ENCODE data around the gene SH3TC2. TPM values are rescaled to one million over a fixed set of nuclear protein-coding genes. Genes with fewer than 3 reads are reported as not detected.

SH3TC2 gene
- total RNA-seq, 4 donors from 2014 or later = 0.29 to 3.5 (median 2.1) TPM

DNA sequence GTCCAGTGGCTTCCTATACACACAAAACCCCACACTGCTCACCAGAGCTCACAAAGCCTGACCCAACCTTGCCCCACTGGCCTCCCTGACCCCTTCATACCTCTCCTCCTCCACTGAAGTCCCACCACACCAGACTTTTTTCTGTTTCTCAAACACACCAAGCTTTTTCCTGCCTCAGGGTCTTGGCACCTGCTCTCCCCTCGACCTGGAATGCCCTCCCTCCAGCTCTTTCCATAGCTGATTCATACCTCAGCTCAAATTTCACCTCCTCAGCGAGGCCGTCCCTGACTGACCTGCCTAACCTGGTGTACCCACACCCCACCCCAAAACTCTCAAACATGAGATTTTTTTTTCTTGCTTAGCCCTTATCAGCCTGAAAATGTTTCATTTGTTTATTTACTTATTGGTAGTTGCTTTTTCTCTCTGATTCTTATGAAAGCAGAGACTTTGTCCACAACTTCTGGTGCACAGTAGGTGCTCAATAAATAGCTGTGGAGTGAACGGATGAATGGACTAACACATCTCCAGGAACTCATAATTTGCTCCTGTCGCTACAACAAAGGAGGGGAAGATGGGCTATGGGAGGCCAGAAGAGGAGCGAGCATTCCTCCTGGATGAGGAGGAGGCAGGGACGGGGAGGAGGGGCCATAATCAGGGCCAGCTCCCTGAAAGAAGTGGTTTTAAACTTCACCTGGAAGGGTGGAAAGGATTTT lies 84.3 kb downstream of the SH3TC2 start:
- H3K4me1 ChIP-seq = no peaks in the 10 kb centered on the region
- no peaks in the 10 kb centered on the region for H3K36me3 ChIP-seq
- TF ChIP-seq POLR2A (IDR thresholded peaks at IDR 0.05) = no peak
- TF ChIP-seq, protein P1, sequence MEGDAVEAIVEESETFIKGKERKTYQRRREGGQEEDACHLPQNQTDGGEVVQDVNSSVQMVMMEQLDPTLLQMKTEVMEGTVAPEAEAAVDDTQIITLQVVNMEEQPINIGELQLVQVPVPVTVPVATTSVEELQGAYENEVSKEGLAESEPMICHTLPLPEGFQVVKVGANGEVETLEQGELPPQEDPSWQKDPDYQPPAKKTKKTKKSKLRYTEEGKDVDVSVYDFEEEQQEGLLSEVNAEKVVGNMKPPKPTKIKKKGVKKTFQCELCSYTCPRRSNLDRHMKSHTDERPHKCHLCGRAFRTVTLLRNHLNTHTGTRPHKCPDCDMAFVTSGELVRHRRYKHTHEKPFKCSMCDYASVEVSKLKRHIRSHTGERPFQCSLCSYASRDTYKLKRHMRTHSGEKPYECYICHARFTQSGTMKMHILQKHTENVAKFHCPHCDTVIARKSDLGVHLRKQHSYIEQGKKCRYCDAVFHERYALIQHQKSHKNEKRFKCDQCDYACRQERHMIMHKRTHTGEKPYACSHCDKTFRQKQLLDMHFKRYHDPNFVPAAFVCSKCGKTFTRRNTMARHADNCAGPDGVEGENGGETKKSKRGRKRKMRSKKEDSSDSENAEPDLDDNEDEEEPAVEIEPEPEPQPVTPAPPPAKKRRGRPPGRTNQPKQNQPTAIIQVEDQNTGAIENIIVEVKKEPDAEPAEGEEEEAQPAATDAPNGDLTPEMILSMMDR (IDR thresholded peaks at IDR 0.05) = no peak
- no peaks in the 10 kb centered on the region for H3K27me3 ChIP-seq
- no peak overlapping the region for H3K4me3 ChIP-seq
- no peak for DNase-seq
- H3K9me3 ChIP-seq = no peaks in the 10 kb centered on the region
- no peak overlapping the region for H3K27ac ChIP-seq
- intact Hi-C loops (cut with DNase I; ENCODE audit: low total_unique reads) = no loop called here

DNA sequence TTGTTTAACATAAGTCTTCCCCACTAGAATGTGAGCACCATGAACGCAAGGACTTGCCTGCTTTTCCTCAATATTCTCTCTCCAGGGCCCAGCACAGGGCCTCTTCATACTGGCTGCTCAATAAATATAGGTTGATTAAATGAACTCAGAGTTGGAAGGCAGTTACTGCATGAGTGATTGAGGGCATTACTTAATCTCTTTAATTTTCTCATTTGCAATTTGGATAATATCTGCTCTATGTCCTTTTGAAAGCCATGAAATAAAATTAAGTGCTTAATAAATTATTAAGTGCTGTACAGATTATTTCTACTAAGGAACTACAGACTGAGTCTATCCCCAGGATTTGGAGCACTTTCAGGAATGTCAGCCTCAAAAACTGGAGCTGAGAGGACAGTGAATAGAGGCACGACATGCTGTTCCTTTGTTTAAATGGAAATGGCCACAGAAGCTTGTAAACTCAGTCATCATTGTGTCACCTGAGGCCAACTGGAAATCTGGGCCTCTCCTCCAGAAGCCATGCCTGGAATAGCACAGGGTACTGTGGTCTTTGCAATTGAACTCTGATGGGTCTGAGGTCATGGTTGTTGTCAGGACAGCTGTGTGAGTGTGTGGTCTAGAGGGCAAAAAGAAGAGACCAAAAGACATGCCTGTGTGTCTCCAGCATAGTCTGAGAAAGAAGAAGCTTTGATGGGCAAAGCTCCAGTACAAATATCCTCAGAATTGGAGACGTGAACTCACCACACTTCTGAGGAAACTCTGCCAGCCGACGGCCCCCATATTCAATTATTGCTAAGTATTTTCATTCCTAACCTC lies 86.1 kb downstream of the SH3TC2 start:
- H3K27me3 ChIP-seq = no peaks in the 10 kb centered on the region
- H3K4me3 ChIP-seq = no peak overlapping the region
- no peak overlapping the region for H3K27ac ChIP-seq
- no peaks in the 10 kb centered on the region for H3K4me1 ChIP-seq
- DNase-seq = no peak
- intact Hi-C loops (cut with DNase I; ENCODE audit: low total_unique reads) = no loop called here
- H3K9me3 ChIP-seq = no peaks in the 10 kb centered on the region
- H3K36me3 ChIP-seq = no peaks in the 10 kb centered on the region
- no peak for TF ChIP-seq POLR2A (IDR thresholded peaks at IDR 0.05)
- TF ChIP-seq, protein P1 (IDR thresholded peaks at IDR 0.05) = no peak

DNA sequence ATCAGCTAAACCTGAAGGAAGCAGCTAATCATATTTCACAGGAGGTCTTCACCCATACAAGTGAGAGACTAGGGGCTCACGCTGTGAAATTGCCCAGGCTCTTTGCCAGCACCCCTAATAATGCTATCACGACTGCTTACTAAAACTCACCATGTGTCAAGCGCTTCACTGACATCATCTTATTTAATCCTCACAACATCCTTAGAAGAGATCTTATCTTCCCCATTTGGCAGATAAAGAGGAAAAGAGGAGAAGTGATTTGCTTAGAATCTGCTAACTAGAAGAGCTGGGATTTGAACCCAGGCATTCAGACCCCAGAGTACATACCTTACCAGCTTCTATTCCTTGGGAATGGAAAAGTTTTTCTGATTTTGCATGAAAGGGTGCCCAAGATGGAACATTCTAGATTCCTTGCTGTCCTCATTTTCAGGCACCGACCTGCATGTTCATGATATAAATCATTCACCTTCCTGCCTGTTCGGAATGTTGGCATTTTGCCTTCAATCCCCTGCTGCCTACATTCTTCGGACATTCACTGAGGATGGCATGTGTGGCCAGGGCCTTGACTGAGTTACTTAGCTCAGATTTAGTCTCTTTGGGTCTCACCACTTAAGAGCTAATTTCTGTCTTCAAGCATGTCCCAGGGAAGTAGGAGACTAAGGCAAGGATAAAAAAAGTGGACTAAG lies 88.1 kb downstream of the SH3TC2 start:
- no peaks in the 10 kb centered on the region for H3K4me1 ChIP-seq
- no peaks in the 10 kb centered on the region for H3K27me3 ChIP-seq
- H3K27ac ChIP-seq = no peak overlapping the region
- intact Hi-C loops (cut with DNase I; ENCODE audit: low total_unique reads) = no loop called here
- no peak overlapping the region for H3K4me3 ChIP-seq
- DNase-seq = no peak
- no peaks in the 10 kb centered on the region for H3K36me3 ChIP-seq
- TF ChIP-seq POLR2A (IDR thresholded peaks at IDR 0.05) = no peak
- TF ChIP-seq, protein P1 (IDR thresholded peaks at IDR 0.05) = no peak
- no peaks in the 10 kb centered on the region for H3K9me3 ChIP-seq

- DNase-seq = no peak
- H3K4me1 ChIP-seq = no peaks in the 10 kb centered on the region
- H3K27ac ChIP-seq = peak overlapping the region; percentile 36 to 70
- no peaks in the 10 kb centered on the region for H3K9me3 ChIP-seq
- intact Hi-C loops (cut with DNase I; ENCODE audit: low total_unique reads) = no loop called here
- no peaks in the 10 kb centered on the region for H3K27me3 ChIP-seq
- no peak overlapping the region for H3K4me3 ChIP-seq
- TF ChIP-seq, protein P1 (IDR thresholded peaks at IDR 0.05) = no peak
- TF ChIP-seq POLR2A (IDR thresholded peaks at IDR 0.05) = no peak
- H3K36me3 ChIP-seq = no peaks in the 10 kb centered on the region
Measured at GRCh38 chr5:148973455-148973854, 89.4 kb downstream of the SH3TC2 start.
